DMS 273 (cell line): ENCODE results near the gene TSHR.
"Not testable (repeated sequence)": the region's sequence is repeated elsewhere in the genome, so short reads cannot be mapped to it uniquely, and the experiment has no call there.

Experiments
- DNase-seq: peaks from one replicate; lab custom pipeline; 2025; ENCODE audit not compliant: unreplicated experiment; lab: John Stamatoyannopoulos, UW

TSHR gene

DNA sequence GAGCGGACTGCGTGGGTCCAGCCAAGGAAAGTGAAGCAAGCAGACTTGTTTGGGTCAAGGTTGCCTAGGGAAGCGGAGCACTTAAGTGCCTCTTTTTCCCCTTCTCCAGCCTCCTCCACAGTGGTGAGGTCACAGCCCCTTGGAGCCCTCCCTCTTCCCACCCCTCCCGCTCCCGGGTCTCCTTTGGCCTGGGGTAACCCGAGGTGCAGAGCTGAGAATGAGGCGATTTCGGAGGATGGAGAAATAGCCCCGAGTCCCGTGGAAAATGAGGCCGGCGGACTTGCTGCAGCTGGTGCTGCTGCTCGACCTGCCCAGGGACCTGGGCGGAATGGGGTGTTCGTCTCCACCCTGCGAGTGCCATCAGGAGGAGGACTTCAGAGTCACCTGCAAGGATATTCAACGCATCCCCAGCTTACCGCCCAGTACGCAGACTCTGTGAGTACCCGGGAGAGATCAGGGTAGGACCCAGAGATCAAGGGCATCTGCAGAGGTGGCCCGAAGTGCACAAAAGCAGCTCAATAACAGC, at the start of gene TSHR:
TSS of gene TSHR (plus strand) at position 206 of the 526 bp plus-strand sequence. CDS start at position 266, 60 bp downstream.
- peak; percentile 74 for DNase-seq

- DNase-seq: no peak
Measured at GRCh38 chr14:80906336-80906735, 49.1 kb upstream of the TSHR start.

DNA sequence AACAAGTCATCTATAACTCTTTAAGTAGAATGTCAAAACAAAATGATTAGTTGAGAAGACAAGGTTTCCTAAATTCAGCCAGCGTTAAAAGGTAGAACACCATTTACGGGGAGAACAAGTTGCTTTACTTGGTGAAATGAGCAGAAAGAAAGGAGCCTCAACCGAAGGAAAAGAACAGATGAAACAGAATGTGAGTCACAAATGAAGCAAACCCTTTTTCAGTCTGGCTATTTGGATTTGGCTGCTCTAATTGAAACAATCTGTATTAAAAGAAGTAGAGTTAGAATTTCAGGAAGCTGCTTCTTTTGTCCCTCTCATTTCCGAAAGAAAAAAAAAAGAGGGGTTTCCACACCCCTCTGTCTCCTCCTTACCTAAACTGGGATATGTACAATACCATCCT, 48.5 kb upstream of the TSHR start:
- DNase-seq: no peak

- DNase-seq: not testable (repeated sequence)
Measured at GRCh38 chr14:80912013-80912412, 43.4 kb upstream of the TSHR start.

- DNase-seq: no peak
Measured at GRCh38 chr14:80919622-80920021, 35.8 kb upstream of the TSHR start.

DNA sequence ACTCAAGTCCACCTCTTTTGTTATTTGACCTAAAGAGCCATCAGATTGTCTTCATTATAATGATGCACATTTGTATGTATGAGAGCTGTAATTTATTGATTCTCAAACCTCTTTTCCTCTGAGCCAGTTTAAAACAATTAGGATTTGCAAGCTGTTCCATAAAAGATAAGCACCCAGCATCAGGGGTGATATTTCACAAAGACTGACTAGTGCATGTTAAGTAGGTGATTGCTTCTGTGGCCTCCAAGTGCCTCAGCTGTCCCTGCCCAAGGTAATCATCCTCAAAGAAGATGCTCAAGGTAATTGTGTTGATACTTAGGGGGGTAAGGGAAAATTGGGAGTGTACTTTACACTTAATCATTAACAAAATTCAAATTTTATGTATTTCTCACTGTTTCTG, 32.1 kb upstream of the TSHR start:
- no peak for DNase-seq

- DNase-seq: no peak
Measured at GRCh38 chr14:80924365-80925103, 30.9 kb upstream of the TSHR start.

GRCh38 chr14:80926397-80927082, 28.9 kb upstream of the TSHR start:
- DNase-seq: no peak

DNA sequence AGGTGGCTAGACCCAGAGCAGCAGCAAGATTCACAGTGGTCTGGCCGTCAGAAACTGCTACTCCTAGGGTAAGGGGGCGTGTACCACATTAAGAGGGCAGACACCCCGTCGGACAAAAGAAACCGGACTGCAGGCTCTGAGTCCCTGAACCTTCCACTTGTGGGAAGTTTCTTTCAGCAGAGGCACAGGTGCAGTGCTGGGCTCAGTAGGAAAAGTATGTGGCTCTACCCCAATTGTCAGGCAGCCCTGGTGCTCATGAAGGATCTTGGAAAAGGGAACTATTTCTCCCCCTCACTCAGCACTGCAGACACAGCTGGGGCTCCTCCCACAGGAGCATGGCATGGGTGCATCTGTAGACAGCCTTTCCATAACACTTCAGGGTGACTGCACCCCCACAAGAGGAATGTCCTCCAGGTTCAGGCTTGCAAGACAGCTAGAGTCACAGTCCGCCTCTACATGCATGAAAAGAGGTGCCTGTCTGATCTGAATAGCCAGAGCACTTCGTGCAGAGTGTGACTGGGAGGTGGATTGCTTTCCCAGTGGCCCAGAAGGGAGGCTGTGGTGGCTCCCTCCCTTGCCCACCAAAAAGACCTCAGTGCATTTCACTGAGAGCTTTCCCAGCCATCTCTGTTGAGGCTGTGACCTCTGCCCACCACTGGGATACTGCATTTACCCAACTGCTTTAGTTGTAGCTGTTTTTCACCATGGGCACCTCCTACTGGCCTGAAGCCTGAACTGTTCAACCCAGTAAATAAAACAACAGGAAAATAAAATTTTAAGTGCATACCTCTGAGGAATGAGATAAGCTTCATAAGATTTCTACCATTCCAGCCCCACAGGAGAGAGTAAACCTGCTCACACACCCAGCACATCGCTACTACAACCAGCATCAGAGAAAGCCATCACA, 28.1 kb upstream of the TSHR start:
- DNase-seq: no peak

DNA sequence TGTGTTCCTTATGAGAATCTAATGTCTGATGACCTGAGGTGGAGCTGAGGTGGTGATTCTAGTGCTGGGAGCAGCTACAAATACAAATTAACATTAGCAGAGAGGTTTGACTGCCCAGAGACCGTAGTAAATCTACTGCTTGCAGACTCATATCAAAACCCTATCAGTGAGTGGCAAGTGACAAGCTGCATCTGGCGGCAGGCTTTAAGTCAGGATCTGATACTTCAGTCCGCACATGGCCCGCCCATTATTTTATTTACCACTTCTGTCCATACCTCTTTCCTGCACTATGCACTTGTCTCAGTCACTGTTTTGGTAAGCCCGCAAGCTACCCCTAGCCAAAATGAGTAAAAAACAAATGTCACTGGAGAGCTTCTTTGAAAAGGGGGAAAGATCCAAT, 25.3 kb upstream of the TSHR start:
- DNase-seq: no peak

- DNase-seq: no peak
Measured at GRCh38 chr14:80930836-80931389, 24.5 kb upstream of the TSHR start.

GRCh38 chr14:80933282-80933681, 22.1 kb upstream of the TSHR start:
- no peak for DNase-seq

- no peak for DNase-seq
Measured at GRCh38 chr14:80933686-80934085, 21.7 kb upstream of the TSHR start.

DNA sequence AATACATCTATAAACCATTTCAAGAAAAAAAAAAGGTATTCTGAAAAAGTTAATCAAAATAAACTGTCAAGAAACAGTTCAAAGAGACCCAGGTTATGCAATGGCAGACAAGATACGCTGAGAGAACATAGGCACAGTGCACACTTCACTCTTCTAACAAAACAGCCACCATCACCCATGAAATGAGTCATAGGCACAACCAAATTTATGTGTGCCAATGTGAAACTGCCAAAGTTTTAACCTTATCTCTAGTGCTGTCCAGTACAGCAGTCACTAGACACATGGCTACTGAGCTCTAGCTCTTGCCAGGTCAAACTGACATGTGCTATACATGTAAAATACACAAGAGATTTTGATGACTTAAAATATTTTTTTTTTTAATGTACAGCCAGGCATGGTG, 15.3 kb upstream of the TSHR start:
- DNase-seq: no peak

DNA sequence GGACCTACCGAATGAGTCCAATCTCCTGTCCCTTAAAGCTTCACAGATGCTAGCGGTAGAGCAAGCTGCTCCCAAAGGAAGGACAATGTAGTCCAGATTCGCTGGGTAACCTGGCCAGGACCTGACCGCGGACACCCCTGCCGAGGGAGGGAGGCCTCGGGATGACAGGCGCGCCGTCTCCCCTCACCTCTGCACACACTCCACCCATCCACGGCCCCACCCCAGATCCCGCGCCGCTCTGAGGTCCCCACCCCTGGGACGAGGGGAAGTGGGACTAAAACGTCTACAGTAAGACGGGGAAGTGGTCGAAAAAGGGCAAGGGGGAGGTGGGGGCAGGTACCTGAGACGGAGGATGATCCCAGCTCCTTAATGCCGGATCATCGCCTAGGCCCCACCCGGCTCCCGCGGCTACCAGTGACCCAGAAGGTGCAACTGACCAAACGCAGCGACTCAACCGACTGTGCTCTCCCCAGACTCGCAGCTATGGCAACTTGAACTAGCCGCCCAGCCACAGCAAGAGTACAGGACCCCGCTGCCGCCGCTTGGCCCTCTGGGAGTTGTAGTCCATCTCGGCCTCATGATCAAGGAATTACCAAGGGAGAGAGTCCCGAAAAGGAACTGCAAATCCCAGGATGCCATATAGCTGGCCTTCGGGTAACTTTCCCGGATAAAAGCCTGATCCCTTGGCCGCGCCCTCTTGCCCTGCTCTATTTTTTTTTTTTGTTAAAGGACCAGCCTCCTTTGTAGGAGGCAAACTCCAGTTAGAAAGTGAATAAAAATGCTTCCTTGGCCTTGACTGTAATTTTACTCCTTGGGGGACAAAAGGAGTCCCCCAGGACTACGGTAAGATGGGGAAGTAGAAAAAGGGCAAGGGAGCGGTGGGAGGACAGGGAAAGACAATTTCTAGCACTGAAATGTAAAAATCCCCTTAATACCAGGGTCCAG, 13.9 kb upstream of the TSHR start, which contains the start of gene CEP128:
TSS of gene CEP128 (minus strand) at position 498 of the 945 bp plus-strand sequence.
- DNase-seq: peak; percentile 99

DNA sequence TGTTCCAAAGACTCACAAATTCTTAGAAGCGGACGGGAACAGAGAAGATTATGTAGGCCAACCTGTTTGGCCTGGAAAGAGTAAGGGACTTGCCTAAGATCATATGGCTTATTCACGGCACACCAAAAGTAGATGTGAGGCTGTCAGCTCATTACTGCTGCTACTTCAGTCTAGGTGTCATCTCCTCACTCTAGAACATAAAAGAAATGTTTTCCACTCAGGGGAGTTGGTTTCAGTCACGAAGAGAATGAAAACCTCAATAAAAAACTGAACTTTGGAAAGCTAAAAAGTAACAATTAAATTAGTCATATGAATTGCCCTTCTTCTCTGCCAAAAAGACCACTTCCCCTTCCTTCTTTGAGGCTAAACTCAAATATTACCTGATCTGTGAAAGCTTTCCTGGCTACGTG, 13.2 kb upstream of the TSHR start:
- peak; percentile 41 for DNase-seq

DNA sequence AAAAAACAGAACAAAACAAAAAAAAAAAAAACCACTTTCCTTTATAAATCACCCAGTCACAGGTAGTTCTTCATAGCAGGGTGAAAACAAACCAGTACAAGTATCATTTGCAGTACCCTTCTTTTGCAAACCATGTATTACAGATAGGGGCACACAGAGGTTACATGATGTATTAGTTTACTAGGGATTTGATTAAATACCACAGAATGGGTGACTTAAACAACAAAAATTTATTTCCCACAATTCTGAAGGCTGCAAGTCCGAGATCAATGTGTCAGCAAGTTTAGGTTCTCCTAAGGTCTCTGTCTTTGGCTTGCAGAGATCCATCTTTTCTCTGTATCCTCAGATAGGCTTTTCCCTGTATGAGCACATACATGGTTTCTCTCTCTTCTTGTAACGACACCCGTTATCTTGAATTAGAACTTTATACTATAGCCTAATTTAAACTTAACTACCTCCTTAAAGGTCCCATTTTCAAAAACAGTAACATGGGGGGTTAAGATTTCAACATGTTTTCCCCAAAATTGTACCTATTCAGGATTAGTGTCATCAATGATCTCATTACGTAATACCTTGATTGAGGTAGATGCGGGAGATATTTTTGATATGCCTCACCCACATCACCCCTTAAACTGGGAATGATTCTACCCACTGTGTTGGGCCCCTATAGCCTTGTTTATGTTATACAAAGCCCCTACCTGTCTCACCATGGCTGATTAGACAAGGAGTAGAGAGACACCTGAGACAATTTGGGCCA, 10.4 kb upstream of the TSHR start:
- no peak for DNase-seq

DNA sequence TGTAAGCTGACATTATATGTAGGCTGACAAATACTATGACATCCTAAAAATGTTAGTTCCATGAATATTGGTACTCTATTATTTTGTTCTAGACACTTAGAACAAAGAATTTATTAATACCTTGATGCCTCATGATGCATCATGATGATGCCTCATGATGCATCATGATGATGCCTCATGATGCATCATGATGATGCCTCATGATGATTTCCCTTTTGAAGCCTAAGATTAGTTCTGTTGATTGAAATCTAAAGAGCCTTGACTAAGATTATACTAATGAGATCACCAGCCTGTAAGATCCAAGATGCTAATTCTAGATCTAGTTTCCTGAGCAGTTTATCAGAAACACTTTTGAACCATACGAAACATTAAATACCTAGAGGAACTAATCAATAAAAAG, 9.2 kb upstream of the TSHR start:
- DNase-seq: no peak

- DNase-seq: no peak
Measured at GRCh38 chr14:80946797-80947196, 8.6 kb upstream of the TSHR start.
